ENCODE measurements around the gene PGM2L1.

GRCh38 chr11:74330075-74330858, 68.0 kb downstream of the PGM2L1 start:
- TF ChIP-seq, protein P1, sequence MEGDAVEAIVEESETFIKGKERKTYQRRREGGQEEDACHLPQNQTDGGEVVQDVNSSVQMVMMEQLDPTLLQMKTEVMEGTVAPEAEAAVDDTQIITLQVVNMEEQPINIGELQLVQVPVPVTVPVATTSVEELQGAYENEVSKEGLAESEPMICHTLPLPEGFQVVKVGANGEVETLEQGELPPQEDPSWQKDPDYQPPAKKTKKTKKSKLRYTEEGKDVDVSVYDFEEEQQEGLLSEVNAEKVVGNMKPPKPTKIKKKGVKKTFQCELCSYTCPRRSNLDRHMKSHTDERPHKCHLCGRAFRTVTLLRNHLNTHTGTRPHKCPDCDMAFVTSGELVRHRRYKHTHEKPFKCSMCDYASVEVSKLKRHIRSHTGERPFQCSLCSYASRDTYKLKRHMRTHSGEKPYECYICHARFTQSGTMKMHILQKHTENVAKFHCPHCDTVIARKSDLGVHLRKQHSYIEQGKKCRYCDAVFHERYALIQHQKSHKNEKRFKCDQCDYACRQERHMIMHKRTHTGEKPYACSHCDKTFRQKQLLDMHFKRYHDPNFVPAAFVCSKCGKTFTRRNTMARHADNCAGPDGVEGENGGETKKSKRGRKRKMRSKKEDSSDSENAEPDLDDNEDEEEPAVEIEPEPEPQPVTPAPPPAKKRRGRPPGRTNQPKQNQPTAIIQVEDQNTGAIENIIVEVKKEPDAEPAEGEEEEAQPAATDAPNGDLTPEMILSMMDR (IDR thresholded peaks at IDR 0.05), result no peak
- no peak for TF ChIP-seq POLR2A (IDR thresholded peaks at IDR 0.05)
